Omental fat pad (tissue), 4 donors: ENCODE results near the gene SLC24A2. TPM values are rescaled to one million over a fixed set of nuclear protein-coding genes. Genes with fewer than 3 reads are reported as not detected.

Experiments used
- ATAC-seq: fragments of 150-250 bp; one replicate; pipeline ENCODE4 v1.9.1; 2016; ENCODE audit warnings: mild to moderate bottlenecking, moderate library complexity; ENCODE audit not compliant: low FRiP score
- DNase-seq: peaks from one replicate; pipeline ENCODE4 v3.0.0-alpha.2; 2019; ENCODE audit warnings: low spot score
- CTCF ChIP-seq, 3 donors: fragments of 450-650 bp; IDR thresholded peaks; one replicate each; pipeline ENCODE4 v1.5.1; 2016 to 2017; ENCODE audit warnings: antibody characterized with exemption in 3 of 3, mild to moderate bottlenecking in 3 of 3, moderate library complexity in 2 of 3
- total RNA-seq, 4 donors: library from RNA; depleted of rRNA; stranded (reverse); fragments of >200 nt; gene quantifications; one replicate each; pipeline ENCODE4 v1.1.0, GENCODE V29; 2016

The SLC24A2 gene
- total RNA-seq, 4 donors from 2014 or later, result not detected

- ATAC-seq (no peak), DNase-seq (no peak)
Measured at GRCh38 chr9:19807182-19807892, 18.5 kb upstream of the SLC24A2 start.

GRCh38 chr9:19804431-19804830 lies 15.6 kb upstream of the SLC24A2 start:
- TF ChIP-seq CTCF (IDR thresholded peaks at IDR 0.05), result no peak
- no peak for ATAC-seq
- no peak for DNase-seq

More at GRCh38 chr9:19807182-19807892, 18.5 kb upstream of the SLC24A2 start:
- TF ChIP-seq CTCF (IDR thresholded peaks at IDR 0.05), result no peak

GRCh38 chr9:19800884-19801283 lies 12.0 kb upstream of the SLC24A2 start:
- no peak for DNase-seq
- ATAC-seq, result no peak
- no peak for TF ChIP-seq CTCF (IDR thresholded peaks at IDR 0.05)

GRCh38 chr9:19799784-19800183 lies 10.9 kb upstream of the SLC24A2 start:
- DNase-seq (no peak), ATAC-seq (no peak)
- TF ChIP-seq CTCF (IDR thresholded peaks at IDR 0.05), result no peak

GRCh38 chr9:19788152-19788551 lies 685 bp downstream of the SLC24A2 start:
- TF ChIP-seq CTCF (IDR thresholded peaks at IDR 0.05), result no peak
- no peak for ATAC-seq
- DNase-seq, result no peak

GRCh38 chr9:19787672-19788071 lies 1.2 kb downstream of the SLC24A2 start:
- no peak for TF ChIP-seq CTCF (IDR thresholded peaks at IDR 0.05)
- no peak for DNase-seq
- no peak for ATAC-seq

- no peak for TF ChIP-seq CTCF (IDR thresholded peaks at IDR 0.05)
- ATAC-seq (no peak), DNase-seq (no peak)
Measured at GRCh38 chr9:19785230-19785629, 3.6 kb downstream of the SLC24A2 start.
